ENCODE measurements around the gene MTNR1A. TPM values are rescaled to one million over a fixed set of nuclear protein-coding genes. Genes with fewer than 3 reads are reported as not detected.
"Not testable (repeated sequence)": the region's sequence is repeated elsewhere in the genome, so short reads cannot be mapped to it uniquely, and the experiment has no call there.

Gene MTNR1A
- polyA plus RNA-seq, 3 donors: 0.51 TPM; not detected in 2

GRCh38 chr4:186514271-186514950, 41.0 kb downstream of the MTNR1A start:
- no peak overlapping the region for H3K27ac ChIP-seq (ENCODE audit: low read depth, low read length)
- 80 to 83% (median 82%) methylated on average over 8 of the region's 8 CpGs for WGBS, 3 donors

DNA sequence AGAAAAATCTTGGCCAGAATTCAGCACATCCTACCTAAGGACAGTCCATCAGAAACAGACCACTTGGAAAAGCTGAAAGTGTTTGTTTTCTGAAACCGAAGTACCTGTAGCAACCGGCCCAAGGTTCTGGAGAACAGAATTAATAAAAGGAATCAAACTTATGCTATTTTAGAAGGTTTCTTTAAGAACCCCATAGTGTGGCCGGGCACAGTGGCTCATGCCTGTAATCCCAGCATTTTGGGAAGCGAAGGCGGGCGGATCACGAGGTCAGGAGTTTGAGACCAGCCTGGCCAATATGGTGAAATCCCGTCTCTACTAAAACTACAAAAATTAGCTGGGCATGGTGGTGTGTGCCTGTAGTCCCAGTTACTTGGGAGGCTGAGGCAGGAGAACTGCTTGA, 50.6 kb downstream of the MTNR1A start:
- WGBS, 3 donors: 88 to 90% (median 88%) methylated on average over 8 of the region's 8 CpGs
- not testable (repeated sequence) for H3K27ac ChIP-seq (ENCODE audit: low read depth, low read length)

- H3K27ac ChIP-seq (ENCODE audit: low read depth, low read length): no peak overlapping the region
- WGBS, 3 donors: 50 to 76% (median 66%) methylated on average over 2 of the region's 2 CpGs
These were observed 53.1 kb downstream of the MTNR1A start for GRCh38 chr4:186502231-186502630.

- WGBS, 3 donors: 83 to 88% (median 83%) methylated on average over 8 of the region's 8 CpGs
- H3K27ac ChIP-seq (ENCODE audit: low read depth, low read length): no peak overlapping the region
These were observed 53.8 kb downstream of the MTNR1A start for GRCh38 chr4:186501554-186501953.

DNA sequence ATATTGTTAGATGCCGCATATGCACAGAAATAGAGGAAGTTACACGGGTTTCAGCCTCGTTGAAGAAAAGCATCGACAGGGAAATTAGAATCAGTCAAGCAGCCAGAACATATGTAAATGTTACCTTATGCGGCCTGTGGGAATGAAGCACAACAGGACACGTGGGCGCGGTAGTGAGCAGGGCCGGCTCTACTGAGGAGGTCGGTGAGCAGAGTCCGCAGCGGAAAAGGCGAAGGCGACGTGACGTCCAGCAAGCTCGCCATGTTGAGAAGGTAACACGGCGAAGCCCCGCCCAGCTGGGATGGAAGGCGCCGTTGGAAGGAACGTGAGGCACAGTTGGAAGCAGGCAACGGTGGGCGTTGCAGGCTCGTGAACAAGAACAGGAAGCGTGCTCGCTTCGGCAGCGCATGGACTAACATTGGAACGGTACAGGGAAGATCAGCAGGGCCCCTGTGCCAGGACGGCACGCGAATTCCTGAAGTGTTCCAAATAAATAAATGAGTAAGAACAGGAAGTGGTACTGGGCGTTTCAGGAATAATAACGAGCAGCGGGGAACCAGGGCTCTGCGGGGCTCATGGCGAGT, 54.6 kb downstream of the MTNR1A start:
- no peak overlapping the region for H3K27ac ChIP-seq (ENCODE audit: low read depth, low read length)
- WGBS, 3 donors: 71 to 85% (median 82%) methylated on average over 39 of the region's 39 CpGs

DNA sequence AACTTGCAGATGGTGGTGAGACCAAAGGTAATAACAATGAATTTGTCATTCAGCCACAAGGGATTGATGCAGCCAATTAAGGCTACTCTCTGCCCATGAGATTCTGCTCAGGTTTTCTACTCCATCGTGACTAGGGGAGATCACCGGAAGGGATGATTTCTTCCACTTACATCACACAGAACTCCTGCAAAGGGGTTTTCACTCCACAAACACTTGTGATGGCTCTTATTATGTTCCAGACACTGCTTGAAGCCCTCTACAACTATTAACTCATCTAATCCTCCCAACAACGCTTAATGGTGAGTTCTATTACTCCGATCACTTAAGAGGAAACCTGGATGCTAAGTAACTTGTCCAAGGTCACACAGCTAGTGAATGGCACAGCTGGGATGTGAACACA, 55.9 kb downstream of the MTNR1A start:
- no peak overlapping the region for H3K27ac ChIP-seq (ENCODE audit: low read depth, low read length)
- WGBS, 3 donors: 85 to 87% (median 86%) methylated on average over 4 of the region's 4 CpGs

DNA sequence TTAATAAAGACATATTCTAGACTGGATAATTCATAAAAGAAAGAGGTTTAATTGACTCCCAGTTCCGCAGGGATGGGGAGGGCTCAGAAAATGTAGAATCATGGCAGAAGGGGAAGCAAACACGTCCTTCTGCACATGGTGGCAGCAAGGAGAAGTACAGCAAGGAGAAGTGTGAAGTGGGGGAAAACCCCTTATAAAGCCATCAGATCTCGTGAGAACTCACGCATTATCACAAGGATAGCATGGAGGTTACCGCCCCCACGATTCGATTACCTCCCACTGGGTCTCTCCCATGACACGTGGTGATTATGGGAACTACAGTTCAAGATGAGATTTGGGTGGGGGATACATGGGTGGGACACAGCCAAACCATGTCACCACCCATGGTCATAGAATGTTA, 58.3 kb downstream of the MTNR1A start:
- no peak overlapping the region for H3K27ac ChIP-seq (ENCODE audit: low read depth, low read length)
- WGBS, 3 donors: 82 to 88% (median 83%) methylated on average over 8 of the region's 8 CpGs

DNA sequence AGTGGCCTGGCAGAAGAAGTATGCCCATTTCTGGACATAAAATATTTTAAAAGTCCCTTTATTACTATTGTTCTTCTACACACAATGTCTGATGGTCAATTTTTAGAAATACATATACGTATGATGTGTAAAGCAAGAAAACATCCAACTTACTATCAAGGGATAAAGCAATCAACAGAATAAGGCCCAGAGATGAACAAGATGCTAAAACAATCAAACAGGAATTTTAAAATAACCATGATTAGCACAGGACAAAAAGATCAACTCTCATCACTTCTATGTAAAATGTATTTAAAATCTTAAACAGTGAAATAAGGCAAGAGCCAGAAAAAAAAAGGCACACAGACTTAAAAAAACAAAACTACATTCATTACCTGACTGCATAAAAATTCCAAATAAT, 60.9 kb downstream of the MTNR1A start:
- no peak overlapping the region for H3K27ac ChIP-seq (ENCODE audit: low read depth, low read length)
- 96% methylated on average over 1 of the region's 1 CpG for WGBS, 3 donors

DNA sequence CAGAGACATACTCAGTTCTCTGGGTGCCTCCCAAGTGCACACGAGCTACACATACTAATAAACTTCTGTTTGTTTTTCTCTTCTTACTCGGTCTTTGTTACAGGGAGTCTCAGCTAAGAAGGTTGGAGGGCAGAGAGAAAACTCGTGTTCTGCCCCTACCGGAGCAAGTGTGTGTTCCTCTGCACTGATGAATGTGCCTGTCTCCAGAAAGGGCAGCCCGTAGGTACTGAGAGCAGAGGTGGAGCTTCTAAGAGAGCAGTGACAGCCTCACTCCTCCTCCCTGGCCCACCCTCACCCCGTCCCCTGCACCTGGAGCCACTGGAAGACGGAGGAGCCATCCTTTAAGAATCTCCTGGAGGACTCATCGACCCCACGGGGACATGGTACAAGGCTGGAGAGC, 67.6 kb downstream of the MTNR1A start:
- no peak overlapping the region for H3K27ac ChIP-seq (ENCODE audit: low read depth, low read length)
- WGBS, 3 donors: 64 to 69% (median 65%) methylated on average over 9 of the region's 9 CpGs

DNA sequence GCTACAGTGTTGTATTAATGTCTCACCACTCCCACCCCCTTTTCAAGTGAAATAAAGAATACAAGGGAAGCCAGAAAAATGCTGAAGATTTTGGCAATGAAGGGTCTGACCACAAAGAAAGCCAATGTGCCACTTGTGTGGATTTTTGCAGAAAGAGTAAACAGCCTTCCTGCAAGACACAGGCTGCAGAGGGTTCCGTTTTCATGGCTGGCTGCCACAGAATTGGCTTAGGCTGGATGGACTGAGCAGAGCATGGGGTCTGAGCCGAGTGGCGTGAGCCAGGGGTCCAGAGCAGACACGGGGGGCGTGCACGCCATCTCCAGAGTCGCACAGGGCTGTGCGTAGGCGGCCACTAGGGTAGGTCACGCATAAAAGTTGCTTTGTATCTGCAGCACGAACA, 69.2 kb downstream of the MTNR1A start:
- 43 to 54% (median 54%) methylated on average over 11 of the region's 11 CpGs for WGBS, 3 donors
- H3K27ac ChIP-seq (ENCODE audit: low read depth, low read length): no peak overlapping the region

DNA sequence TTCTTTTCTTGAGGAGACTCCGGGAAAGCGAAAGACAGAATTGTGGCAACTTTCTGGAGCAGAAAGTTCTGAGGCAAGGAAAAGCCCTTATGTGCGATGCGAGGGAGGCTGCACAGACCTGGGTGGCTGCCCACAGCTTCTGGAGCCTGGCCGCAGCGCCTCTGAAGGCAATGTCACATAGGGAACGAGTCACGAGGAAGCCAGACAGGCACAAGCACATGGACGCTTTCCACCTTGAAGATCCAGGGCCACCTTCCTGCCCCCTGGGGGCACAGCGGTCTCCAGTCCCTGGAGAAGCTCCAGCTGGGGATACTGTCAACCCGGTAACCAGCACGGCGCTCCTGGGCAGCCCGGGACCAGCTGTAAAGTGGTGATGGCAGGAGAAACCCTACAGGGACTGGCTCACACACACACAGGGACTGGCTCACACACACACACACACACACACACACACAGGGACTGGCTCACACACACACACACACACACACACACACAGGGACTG, 69.8 kb downstream of the MTNR1A start:
- no peak overlapping the region for H3K27ac ChIP-seq (ENCODE audit: low read depth, low read length)
- WGBS, 3 donors: 32 to 39% (median 34%) methylated on average over 13 to 14 of the region's 14 CpGs

GRCh38 chr4:186485150-186485549, 70.2 kb downstream of the MTNR1A start:
- 57 to 64% (median 58%) methylated on average over 5 of the region's 5 CpGs for WGBS, 3 donors

DNA sequence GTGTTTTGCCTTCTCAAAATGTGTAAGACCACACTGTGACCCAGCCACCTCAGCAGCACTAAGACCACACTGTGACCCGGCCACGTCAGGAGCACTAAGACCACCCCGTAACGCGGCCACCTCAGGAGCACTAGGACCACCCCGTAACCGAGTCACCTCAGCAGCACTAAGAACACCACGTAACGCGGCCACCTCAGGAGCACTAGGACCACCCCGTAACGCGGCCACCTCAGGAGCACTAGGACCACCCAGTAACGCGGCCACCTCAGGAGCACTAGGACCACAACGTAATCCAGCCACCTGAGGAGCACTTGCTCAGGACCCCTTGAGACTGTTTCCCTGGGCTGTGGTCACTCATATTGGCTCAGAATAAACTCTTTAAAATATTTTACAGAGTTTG, 71.7 kb downstream of the MTNR1A start:
- H3K27ac ChIP-seq (ENCODE audit: low read depth, low read length): no peak overlapping the region
- 95 to 98% (median 96%) methylated on average over 16 of the region's 16 CpGs for WGBS, 3 donors

More at GRCh38 chr4:186485150-186485549, 70.2 kb downstream of the MTNR1A start:
- H3K27ac ChIP-seq (ENCODE audit: low read depth, low read length): no peak overlapping the region

Other genes starting within 250 kb of the MTNR1A start
- gene FAT1, start 168.3 kb upstream of the MTNR1A start, polyA plus RNA-seq: 10 to 100 TPM in 2 of 3 donors, 1 to 10 TPM in 1; 4.5 to 39.9 (median 21.8) TPM

Measured in adipose tissue (tissue), 3 donors.